ENCODE results near the gene ESYT1. TPM values are rescaled to one million over a fixed set of nuclear protein-coding genes. Genes with fewer than 3 reads are reported as not detected.

Gene ESYT1
- total RNA-seq, 2 donors from 2014 or later, result 97.0 to 118 TPM

DNA sequence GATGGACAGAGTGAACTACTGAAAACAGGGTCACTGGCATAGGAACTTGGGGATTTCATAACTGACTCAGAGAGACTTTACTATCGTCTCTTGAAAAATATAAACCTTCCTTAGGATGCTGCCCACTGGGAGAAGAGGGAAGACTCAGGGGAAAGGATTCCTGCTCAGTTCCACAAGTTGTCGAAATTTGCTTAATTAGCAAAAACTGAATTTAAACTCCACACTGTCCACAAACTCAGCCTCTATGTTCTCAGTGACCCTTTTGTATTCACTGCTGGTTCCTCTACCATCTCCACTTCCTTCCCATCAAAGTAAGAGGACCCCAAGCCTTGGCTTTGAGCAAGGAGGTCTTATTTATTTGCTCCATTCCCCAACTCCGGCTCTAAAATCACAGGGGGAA is 17.1 kb downstream of the ESYT1 start:
- Mint-ChIP-seq H3K4me1 (no peaks in the 10 kb centered on the region), H3K27ac (no peak overlapping the region), H3K27me3 (ENCODE audit: insufficient read depth) (no peaks in the 10 kb centered on the region), H3K9me3 (no peaks in the 10 kb centered on the region), H3K4me3 (no peak overlapping the region), H3K36me3 (ENCODE audit: low read depth) (peaks cover 47% of the 10 kb centered on the region)
- no peak for DNase-seq
- no peak overlapping the region for H3K9ac ChIP-seq (ENCODE audit: extremely low read depth, low read length, poor library complexity, severe bottlenecking)
- H3K4me3 ChIP-seq (ENCODE audit: low read length), result no peak overlapping the region
- no peaks in the 10 kb centered on the region for H3K27me3 ChIP-seq (ENCODE audit: control insufficient read depth, insufficient read depth, low read length, poor library complexity, severe bottlenecking)
- H3K36me3 ChIP-seq (ENCODE audit: control insufficient read depth, insufficient read depth, low read length), result peaks cover 46% of the 10 kb centered on the region
- H3K4me1 ChIP-seq (ENCODE audit: control insufficient read depth, insufficient read depth, low read length), result no peaks in the 10 kb centered on the region
- H3K27ac ChIP-seq (ENCODE audit: low read depth, low read length), result no peak overlapping the region
- no peaks in the 10 kb centered on the region for H3K9me3 ChIP-seq (ENCODE audit: control insufficient read depth, low read length)
- TF ChIP-seq, protein P1, sequence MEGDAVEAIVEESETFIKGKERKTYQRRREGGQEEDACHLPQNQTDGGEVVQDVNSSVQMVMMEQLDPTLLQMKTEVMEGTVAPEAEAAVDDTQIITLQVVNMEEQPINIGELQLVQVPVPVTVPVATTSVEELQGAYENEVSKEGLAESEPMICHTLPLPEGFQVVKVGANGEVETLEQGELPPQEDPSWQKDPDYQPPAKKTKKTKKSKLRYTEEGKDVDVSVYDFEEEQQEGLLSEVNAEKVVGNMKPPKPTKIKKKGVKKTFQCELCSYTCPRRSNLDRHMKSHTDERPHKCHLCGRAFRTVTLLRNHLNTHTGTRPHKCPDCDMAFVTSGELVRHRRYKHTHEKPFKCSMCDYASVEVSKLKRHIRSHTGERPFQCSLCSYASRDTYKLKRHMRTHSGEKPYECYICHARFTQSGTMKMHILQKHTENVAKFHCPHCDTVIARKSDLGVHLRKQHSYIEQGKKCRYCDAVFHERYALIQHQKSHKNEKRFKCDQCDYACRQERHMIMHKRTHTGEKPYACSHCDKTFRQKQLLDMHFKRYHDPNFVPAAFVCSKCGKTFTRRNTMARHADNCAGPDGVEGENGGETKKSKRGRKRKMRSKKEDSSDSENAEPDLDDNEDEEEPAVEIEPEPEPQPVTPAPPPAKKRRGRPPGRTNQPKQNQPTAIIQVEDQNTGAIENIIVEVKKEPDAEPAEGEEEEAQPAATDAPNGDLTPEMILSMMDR (conservative IDR thresholded peaks at IDR 0.05), result no peak
- 95 to 100% methylated on average over 3 of the region's 3 CpGs for WGBS, 2 experiments (ENCODE audit: insufficient coverage in 1 of 2, insufficient read length in 1 of 2)

DNA sequence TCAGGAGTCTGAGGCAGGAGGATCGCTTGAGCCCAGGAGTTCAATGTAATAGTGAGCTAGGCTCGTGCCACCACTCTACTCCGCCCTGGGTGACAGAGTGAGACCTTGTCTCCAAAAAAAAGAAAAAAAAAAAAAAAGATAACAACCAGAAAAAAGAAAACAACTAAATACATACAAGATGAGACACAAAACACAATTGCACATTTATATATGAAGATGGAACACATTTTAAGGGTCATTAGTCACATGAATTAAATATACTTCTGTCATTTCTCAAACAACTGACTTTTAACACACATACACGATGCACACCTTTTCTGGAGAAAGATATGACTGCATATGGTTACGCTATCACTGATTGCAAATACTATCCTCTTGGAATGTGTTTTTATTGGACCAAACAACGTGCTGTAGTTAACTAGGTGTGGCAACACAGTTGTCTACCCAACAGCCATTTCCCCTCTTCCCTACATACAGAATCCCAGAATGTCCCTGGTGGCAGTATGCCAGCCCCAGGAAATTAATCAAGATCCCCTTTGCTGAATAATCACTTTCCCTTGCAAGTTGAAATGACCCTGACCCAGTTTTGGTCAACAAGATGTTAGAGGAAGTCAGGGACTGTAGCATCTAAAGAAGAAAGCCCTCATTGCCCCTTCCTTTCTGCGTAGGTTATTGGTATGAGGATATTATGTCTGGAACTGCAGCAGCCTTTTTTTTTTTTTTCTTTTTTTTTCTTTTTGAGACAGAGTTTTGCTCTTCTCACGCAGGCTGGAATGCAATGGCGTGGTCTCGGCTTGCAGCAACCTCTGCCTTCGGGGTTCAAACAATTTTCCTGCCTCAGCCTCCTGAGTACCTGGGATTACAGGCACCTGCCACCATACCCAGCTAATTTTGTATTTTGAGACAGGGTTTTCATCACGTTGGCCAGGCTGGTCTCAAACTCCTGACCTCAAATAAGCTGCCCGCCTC is 18.7 kb downstream of the ESYT1 start:
- Mint-ChIP-seq H3K27me3 (ENCODE audit: insufficient read depth) (no peaks in the 10 kb centered on the region), H3K27ac (no peak overlapping the region), H3K4me3 (no peak overlapping the region), H3K36me3 (ENCODE audit: low read depth) (peaks cover 36% of the 10 kb centered on the region), H3K9me3 (no peaks in the 10 kb centered on the region), H3K4me1 (peaks cover 5% of the 10 kb centered on the region)
- no peak for DNase-seq
- TF ChIP-seq, protein P1 (conservative IDR thresholded peaks at IDR 0.05), result no peak
- no peaks in the 10 kb centered on the region for H3K4me1 ChIP-seq (ENCODE audit: control insufficient read depth, insufficient read depth, low read length)
- no peaks in the 10 kb centered on the region for H3K9me3 ChIP-seq (ENCODE audit: control insufficient read depth, low read length)
- no peaks in the 10 kb centered on the region for H3K27me3 ChIP-seq (ENCODE audit: control insufficient read depth, insufficient read depth, low read length, poor library complexity, severe bottlenecking)
- no peak overlapping the region for H3K4me3 ChIP-seq (ENCODE audit: low read length)
- 91 to 95% methylated on average over 11 of the region's 13 CpGs for WGBS, 2 experiments (ENCODE audit: insufficient coverage in 1 of 2, insufficient read length in 1 of 2)
- H3K9ac ChIP-seq (ENCODE audit: extremely low read depth, low read length, poor library complexity, severe bottlenecking), result no peak overlapping the region
- peaks cover 37% of the 10 kb centered on the region for H3K36me3 ChIP-seq (ENCODE audit: control insufficient read depth, insufficient read depth, low read length)
- no peak overlapping the region for H3K27ac ChIP-seq (ENCODE audit: low read depth, low read length)

DNA sequence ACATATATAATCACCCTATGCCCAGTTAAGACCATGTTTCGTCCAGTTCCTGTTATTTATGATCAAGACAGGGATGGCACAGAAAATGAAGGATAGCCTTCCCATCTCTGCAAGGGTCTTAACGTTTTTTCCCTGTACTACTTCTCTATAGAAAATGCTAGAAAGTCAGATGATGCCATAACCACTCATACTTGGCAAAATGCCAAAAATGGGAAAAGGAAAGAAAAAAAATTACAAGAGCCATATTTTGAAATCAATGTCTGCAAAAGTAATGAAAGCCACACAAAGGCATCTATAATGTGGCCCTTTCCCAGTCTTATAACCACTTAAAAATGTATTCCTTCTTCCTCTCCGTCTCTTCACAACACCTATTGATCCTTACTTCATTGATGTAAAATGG is 22.5 kb downstream of the ESYT1 start:
- Mint-ChIP-seq H3K9me3 (no peaks in the 10 kb centered on the region), H3K27me3 (ENCODE audit: insufficient read depth) (no peaks in the 10 kb centered on the region), H3K4me1 (peaks cover 32% of the 10 kb centered on the region), H3K4me3 (no peak overlapping the region), H3K27ac (no peak overlapping the region), H3K36me3 (ENCODE audit: low read depth) (peaks cover 8% of the 10 kb centered on the region)
- TF ChIP-seq, protein P1 (conservative IDR thresholded peaks at IDR 0.05), result no peak
- Histone ChIP-seq H3K36me3 (ENCODE audit: control insufficient read depth, insufficient read depth, low read length) (peaks cover 10% of the 10 kb centered on the region), H3K4me1 (ENCODE audit: control insufficient read depth, insufficient read depth, low read length) (peaks cover 12% of the 10 kb centered on the region), H3K4me3 (ENCODE audit: low read length) (no peak overlapping the region), H3K9me3 (ENCODE audit: control insufficient read depth, low read length) (no peaks in the 10 kb centered on the region), H3K27ac (ENCODE audit: low read depth, low read length) (no peak overlapping the region), H3K9ac (ENCODE audit: extremely low read depth, low read length, poor library complexity, severe bottlenecking) (no peak overlapping the region), H3K27me3 (ENCODE audit: control insufficient read depth, insufficient read depth, low read length, poor library complexity, severe bottlenecking) (no peaks in the 10 kb centered on the region)
- 87 to 100% methylated on average over 1 to 3 of the region's 3 CpGs for WGBS, 2 experiments (ENCODE audit: insufficient coverage in 1 of 2, insufficient read length in 1 of 2)
- DNase-seq, result no peak

Data from endodermal cell (in vitro differentiated cells).